Measurements from ENCODE around the gene DPY19L1.
"Not testable (repeated sequence)": the region's sequence is repeated elsewhere in the genome, so short reads cannot be mapped to it uniquely, and the experiment has no call there.

DPY19L1 gene

GRCh38 chr7:34895202-34895601 is 142.1 kb downstream of the DPY19L1 start:
- Histone ChIP-seq H4K20me1 (ENCODE audit: control insufficient read depth, insufficient read depth, low read depth, low read length) (no peaks in the 10 kb centered on the region), H3K4me2 (ENCODE audit: low read length) (no peak overlapping the region), H3K36me3 (ENCODE audit: control insufficient read depth, low read length) (no peaks in the 10 kb centered on the region), H3F3A (ENCODE audit: control insufficient read depth, insufficient read depth) (no peaks in the 10 kb centered on the region), H3K4me1 (ENCODE audit: control insufficient read depth, low read length) (no peaks in the 10 kb centered on the region), H3K79me2 (ENCODE audit: control insufficient read depth, low read length) (no peaks in the 10 kb centered on the region), H3K27ac (ENCODE audit: low read depth, low read length) (no peak overlapping the region), H3K9me3 (ENCODE audit: control insufficient read depth, insufficient read depth, low read length) (peaks cover 13% of the 10 kb centered on the region), H3K9me2 (replicated peaks; ENCODE audit: control insufficient read depth, low read length) (no peaks in the 10 kb centered on the region), H3K27me3 (ENCODE audit: control insufficient read depth, low read length) (no peaks in the 10 kb centered on the region), H3K4me3 (ENCODE audit: low read length) (no peak overlapping the region)
- no peak for TF ChIP-seq CTCF (IDR thresholded peaks at IDR 0.05; ENCODE audit: low read depth, low read length, poor library complexity, severe bottlenecking)
- no peak for TF ChIP-seq EZH2phosphoT487 (IDR thresholded peaks at IDR 0.05; ENCODE audit: borderline replicate concordance, low read length)

- Histone ChIP-seq H3K27me3 (ENCODE audit: control insufficient read depth, low read length) (no peaks in the 10 kb centered on the region), H3K36me3 (ENCODE audit: control insufficient read depth, low read length) (no peaks in the 10 kb centered on the region), H3K9me2 (replicated peaks; ENCODE audit: control insufficient read depth, low read length) (no peaks in the 10 kb centered on the region), H3K9me3 (ENCODE audit: control insufficient read depth, insufficient read depth, low read length) (0 out of 2 replicates have a peak, but pooled peaks cover 4% of the 10 kb centered on the region), H3K79me2 (ENCODE audit: control insufficient read depth, low read length) (no peaks in the 10 kb centered on the region), H3K4me2 (ENCODE audit: low read length) (no peak overlapping the region), H3K27ac (ENCODE audit: low read depth, low read length) (no peak overlapping the region), H3K4me3 (ENCODE audit: low read length) (no peak overlapping the region), H3F3A (ENCODE audit: control insufficient read depth, insufficient read depth) (no peaks in the 10 kb centered on the region), H3K4me1 (ENCODE audit: control insufficient read depth, low read length) (no peaks in the 10 kb centered on the region), H4K20me1 (ENCODE audit: control insufficient read depth, insufficient read depth, low read depth, low read length) (no peaks in the 10 kb centered on the region)
- TF ChIP-seq EZH2phosphoT487 (IDR thresholded peaks at IDR 0.05; ENCODE audit: borderline replicate concordance, low read length) (no peak), CTCF (IDR thresholded peaks at IDR 0.05; ENCODE audit: low read depth, low read length, poor library complexity, severe bottlenecking) (no peak)
Observed at GRCh38 chr7:34889951-34890350, 147.3 kb downstream of the DPY19L1 start.

- no peaks in the 10 kb centered on the region for H3K4me1 ChIP-seq (ENCODE audit: control insufficient read depth, low read length)
- no peaks in the 10 kb centered on the region for H3F3A ChIP-seq (ENCODE audit: control insufficient read depth, insufficient read depth)
- TF ChIP-seq EZH2phosphoT487 (IDR thresholded peaks at IDR 0.05; ENCODE audit: borderline replicate concordance, low read length): no peak
- no peak for TF ChIP-seq CTCF (IDR thresholded peaks at IDR 0.05; ENCODE audit: low read depth, low read length, poor library complexity, severe bottlenecking)
- peaks cover 5% of the 10 kb centered on the region; the same call in 1 of the 2 replicates for H3K9me3 ChIP-seq (ENCODE audit: control insufficient read depth, insufficient read depth, low read length)
- no peaks in the 10 kb centered on the region for H4K20me1 ChIP-seq (ENCODE audit: control insufficient read depth, insufficient read depth, low read depth, low read length)
- H3K4me3 ChIP-seq (ENCODE audit: low read length): no peak overlapping the region
- H3K9me2 ChIP-seq (replicated peaks; ENCODE audit: control insufficient read depth, low read length): no peaks in the 10 kb centered on the region
- H3K36me3 ChIP-seq (ENCODE audit: control insufficient read depth, low read length): no peaks in the 10 kb centered on the region
- H3K27me3 ChIP-seq (ENCODE audit: control insufficient read depth, low read length): no peaks in the 10 kb centered on the region
- H3K4me2 ChIP-seq (ENCODE audit: low read length): no peak overlapping the region
- no peak overlapping the region for H3K27ac ChIP-seq (ENCODE audit: low read depth, low read length)
- no peaks in the 10 kb centered on the region for H3K79me2 ChIP-seq (ENCODE audit: control insufficient read depth, low read length)
Observed at GRCh38 chr7:34886856-34887255, 150.4 kb downstream of the DPY19L1 start.

- H4K20me1 ChIP-seq (ENCODE audit: control insufficient read depth, insufficient read depth, low read depth, low read length): not testable (repeated sequence)
Observed at GRCh38 chr7:34883855-34884254, 153.4 kb downstream of the DPY19L1 start.

More at GRCh38 chr7:34883855-34884254, 153.4 kb downstream of the DPY19L1 start:
- H3K9me2 ChIP-seq (replicated peaks; ENCODE audit: control insufficient read depth, low read length); H3K36me3 ChIP-seq (ENCODE audit: control insufficient read depth, low read length); H3K27me3 ChIP-seq (ENCODE audit: control insufficient read depth, low read length); H3K79me2 ChIP-seq (ENCODE audit: control insufficient read depth, low read length); H3F3A ChIP-seq (ENCODE audit: control insufficient read depth, insufficient read depth); H3K4me3 ChIP-seq (ENCODE audit: low read length); H3K9me3 ChIP-seq (ENCODE audit: control insufficient read depth, insufficient read depth, low read length); H3K27ac ChIP-seq (ENCODE audit: low read depth, low read length); H3K4me2 ChIP-seq (ENCODE audit: low read length); H3K4me1 ChIP-seq (ENCODE audit: control insufficient read depth, low read length): not testable (repeated sequence)
